Kidney glomerular epithelial cell (primary cell): Measurements from ENCODE around the gene ASPA.
"Not testable (repeated sequence)": the region's sequence is repeated elsewhere in the genome, so short reads cannot be mapped to it uniquely, and the experiment has no call there.

ENCODE experiments used
- DNase-seq: peaks from one replicate; lab custom pipeline; 2025; lab: John Stamatoyannopoulos, UW

ASPA gene

DNA sequence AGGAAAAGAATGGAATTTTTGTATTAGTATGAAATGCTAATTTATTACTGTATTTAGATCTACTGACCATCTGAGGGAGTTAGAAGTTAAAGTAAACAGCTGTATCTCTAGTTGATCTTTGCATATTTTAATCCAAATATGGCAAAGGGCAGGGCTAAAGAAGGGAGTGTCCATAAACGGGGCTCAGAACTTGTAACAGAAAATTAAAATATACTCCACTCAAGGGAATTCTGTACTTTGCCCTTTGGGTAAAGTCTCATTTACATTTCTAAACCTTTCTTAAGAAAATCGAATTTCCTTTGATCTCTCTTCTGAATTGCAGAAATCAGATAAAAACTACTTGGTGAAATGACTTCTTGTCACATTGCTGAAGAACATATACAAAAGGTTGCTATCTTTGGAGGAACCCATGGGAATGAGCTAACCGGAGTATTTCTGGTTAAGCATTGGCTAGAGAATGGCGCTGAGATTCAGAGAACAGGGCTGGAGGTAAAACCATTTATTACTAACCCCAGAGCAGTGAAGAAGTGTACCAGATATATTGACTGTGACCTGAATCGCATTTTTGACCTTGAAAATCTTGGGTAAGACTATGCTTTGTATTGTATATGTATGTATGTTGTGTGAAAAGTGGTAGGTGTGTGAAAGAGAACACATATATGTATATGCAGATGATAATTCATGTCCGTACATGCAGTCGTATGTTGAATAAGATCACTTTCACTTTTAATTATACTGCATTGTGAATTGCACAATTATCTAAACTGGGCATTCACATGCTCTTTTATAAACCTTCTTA lies at the start of gene ASPA:
Gene ASPA (plus strand): TSS at position 186 of the 799 bp plus-strand sequence. CDS start 163 bp downstream, at position 349.
- no peak for DNase-seq

DNA sequence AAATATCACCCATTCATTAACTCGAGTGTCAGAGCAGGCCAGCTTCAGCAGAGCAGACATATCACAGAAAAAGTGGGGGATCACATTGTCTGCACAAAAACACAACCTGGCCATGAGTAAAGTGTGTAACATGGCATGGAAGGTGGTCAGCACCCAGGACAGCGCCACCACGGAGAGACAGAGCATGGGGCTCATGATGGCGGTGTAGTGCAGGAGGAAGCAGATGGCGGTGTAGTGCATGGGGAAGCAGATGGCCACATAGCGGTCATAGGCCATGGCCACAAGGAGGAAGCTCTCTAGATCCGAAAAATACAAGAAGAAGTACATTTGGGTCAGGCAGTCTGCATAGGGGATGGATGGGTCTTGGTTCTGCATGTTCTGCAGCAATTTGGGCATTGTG lies 42.6 kb upstream of the ASPA start:
- not testable (repeated sequence) for DNase-seq

DNA sequence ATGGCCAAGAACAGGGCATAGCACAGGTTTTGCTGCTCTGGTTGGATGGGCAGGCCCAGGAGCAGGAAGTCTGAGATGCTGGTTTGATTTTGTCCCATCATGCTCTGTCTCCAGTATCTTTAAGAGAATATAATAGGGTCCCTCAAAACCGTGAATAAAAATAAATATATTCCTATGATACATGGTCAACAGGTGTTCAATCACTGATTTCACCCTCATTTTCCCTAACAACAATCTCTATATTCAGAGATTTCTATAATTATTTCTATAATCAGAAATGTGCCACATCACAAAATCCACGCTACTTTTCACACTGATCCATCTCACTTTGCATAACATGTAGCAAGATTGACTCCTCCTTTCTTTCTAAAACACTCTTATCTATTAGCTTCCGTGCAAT lies 42.1 kb upstream of the ASPA start, which contains the start of gene OR1E2:
Gene OR1E2 (minus strand): TSS at position 101 of the 400 bp plus-strand sequence. CDS start 0 bp downstream, at position 101.
- no peak for DNase-seq

DNA sequence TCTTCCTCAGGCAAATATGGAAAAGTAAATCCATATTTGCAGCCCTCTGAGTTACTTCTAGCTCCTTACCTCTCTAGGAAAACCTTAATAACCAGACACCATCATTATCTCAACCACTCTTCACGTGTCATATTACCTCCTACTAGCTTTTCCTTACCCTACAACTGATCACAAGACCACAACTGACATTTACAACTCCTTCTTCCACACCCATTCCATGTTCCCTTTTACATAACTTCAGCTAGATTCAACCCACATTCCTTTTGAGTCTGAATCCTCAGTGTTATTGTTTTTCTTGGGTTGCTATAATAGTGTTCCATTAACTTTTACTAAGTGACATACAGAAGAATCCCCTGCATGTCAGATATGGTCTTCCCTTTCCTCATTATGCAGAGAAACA lies 37.4 kb upstream of the ASPA start:
- DNase-seq: no peak

DNA sequence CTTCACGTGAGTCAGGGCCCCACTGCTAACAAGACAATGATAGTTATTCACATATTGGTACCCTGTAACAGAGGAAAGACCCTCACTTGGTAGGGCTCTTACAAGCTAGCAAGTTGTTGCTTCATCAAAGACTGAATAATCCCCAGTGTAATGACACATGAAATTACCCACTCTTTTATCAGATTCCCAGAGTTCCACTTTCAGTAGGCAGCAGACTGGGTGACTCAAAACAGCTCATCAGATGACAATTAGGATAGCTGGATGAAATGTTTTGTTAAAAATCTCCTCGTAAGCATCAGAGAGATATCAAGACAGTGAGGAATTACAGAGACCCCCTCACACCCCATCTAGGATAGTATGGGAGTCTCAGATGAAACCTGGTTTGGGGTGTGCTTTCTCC lies 35.3 kb upstream of the ASPA start:
- DNase-seq: no peak

DNA sequence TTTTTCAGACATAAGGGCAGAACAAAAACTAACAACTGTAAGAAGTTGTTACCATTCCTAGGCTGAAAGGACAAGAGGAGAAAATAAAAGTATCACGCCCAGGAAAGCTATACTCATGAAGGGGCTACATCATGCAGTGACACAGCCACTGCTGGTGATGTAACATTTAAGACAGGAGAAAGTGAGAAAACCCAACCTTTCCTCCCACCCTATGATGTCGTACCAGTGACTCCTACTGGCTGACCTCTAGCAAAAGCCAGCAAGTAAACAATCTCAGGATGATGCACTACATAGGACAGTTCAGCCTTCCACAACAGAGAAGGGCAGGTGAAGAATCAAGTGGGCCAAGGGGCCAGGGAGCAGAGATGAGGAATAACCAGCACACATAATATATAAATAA lies 28.2 kb upstream of the ASPA start:
- no peak for DNase-seq

DNA sequence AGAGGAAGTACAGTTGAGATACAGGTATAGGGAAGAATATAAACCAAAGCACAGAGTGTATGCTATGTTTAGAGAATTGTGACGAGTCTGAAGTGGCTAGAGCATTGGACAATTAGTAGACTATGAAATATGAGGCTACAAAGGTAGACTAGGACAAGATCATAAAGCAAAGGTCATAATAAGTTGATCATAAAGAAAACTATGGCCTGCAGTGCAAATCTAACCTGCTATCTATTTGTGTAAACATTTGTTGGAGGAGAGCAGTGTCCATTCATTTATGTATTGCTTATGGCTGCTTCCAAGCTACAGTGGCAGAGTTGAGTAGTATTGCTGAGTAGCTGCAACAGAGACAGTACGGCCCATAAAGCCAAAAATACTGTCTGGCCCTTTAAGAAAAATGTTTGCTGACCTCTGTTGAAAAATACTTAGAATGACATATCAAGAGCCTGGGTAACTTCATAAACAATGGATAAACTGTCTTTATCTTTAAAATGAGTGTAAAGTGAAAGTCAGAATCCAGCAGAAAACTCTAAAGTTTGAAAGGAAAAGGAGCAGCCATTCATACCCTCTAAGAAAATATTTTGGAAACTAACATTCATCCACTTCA lies 27.6 kb upstream of the ASPA start:
- DNase-seq: no peak

DNA sequence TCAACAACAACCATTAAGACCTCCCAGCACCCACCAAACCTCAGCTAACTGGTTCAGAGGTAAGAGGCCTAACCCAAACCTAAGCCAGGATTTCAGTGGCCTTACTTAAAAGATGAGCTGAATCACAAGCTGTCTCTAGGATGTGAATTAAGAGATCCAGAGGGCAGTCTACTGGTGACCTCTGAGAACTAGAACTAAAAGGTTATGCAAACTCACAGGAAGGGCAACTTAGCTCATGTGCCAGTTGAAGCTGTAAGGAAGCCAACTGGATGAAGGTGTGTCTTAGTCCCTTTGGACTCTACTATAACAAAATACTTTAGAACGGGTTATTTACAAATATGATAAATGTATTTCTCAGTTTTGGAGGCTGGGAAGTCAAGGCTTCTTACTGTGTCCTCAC lies 9.4 kb upstream of the ASPA start:
- DNase-seq: not testable (repeated sequence)

DNA sequence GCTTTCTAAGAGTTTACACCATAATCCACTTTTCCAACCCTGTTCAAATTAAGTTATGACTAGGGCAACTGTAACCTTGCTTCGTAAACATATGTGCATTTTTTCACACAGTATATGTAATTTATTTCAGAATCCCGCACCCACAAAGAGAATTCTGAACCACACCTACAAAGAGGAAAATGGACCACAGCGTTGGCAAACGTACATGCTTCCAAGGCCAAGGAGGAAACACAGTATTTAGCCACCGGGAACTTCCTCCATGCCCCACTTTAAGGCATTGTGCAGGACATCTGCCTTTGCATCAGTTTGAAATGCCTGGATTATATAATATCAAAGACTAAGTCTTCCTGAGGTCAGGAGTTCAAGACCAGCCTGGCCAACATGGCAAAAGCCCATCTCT lies 6.3 kb upstream of the ASPA start:
- no peak for DNase-seq

DNA sequence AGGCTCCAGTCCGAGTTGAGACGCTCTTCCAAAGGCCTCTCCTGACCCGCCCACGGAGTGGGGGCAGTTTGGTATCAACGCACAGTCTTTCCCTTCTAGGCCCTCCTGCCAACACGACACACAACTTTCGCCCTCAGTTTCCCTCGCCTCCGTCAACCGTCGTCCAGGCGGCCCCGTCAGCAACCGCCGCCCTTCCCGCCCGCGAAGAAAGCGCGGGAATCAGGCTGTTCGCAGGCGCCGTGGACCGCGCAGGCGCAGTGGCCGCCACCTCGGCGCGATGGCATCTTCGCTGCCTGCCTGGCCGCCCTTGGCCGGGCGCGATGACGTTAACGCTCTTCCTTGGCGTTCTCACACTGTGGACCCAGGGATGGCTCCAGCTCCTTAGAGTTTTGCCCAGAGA lies 4.2 kb upstream of the ASPA start, which contains the start of gene SPATA22:
Gene SPATA22 (minus strand): TSS at position 221 of the 400 bp plus-strand sequence. CDS start 2,494 bp downstream, outside the sequence.
- no peak for DNase-seq

DNA sequence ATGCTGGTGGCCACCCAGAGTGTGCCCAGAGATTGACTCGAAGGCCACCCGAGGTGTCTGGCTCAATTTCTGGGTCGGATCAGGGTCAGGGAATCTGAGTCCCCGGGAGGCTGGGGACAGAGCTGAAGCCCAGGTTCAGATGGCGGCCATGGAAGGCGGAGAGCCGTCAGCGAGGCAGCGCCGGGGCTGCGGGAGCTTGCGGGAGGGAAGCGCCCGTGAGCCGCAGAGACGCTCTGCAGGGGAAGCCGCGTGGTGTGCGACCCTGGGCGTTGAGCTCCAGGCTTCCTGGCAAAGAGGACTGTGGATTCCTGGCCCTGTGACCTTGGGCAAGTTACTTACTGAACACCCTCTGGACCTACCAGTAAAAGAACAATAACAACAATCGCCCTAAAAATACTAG lies 3.7 kb upstream of the ASPA start:
- no peak for DNase-seq

DNA sequence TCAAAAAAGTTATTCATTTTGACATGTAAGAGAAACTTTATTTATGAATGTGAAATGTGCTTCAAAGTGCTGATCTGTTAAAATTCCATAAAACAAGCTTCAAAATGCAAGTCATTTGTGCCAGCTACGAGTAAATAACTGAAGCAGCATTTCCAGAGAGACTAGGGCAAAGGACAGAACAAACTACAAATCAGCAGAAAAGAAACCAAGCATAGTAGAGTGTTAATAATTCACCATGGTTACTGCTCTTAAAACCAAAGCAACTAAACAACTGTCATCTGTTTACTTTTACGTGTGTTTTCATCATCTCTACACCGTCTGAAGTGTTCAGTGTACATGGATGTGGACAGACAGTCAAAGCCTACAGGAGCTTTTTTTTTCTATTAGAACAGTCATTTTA lies 1.6 kb upstream of the ASPA start:
- DNase-seq: peak; percentile 25

DNA sequence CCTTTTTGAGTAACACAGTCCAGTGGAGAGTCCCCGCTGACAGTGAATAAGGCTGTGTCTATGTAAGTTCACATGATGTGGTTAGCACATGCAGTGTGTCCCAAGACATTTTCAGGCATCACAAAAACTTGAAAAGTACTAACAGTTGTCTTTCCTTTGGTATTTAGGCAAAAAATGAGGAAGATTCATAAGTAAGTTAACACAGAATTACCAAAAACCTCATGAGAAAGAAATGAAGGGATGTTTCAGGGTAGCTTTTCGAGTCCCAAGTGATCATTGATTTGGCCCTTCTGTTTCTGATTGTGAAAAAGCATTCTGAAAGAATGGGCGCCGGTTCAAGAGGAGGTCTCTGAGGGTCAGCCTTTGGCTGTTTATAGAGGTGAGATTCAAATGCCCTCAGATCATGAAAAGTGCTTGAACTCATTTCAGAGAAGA lies 529 bp upstream of the ASPA start:
- DNase-seq: no peak

DNA sequence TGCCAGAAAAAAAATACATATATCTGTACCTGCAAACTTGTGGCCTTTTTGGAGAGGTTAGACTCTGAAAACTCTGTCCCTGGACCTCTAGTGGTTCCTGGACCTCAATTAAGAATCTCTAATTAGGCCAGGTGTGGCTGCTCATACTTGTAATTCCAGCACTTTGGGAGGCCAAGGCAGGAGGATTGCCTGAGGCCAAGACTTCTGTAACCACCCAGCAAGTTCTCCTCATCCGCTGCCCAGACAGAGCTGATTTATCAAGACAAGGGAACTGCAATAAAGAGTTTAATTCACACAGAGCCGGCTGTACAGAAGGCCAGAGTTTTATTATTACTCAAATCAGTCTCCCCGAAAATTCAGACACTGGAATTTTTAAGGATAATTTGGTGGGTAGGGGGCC lies 4.2 kb downstream of the ASPA start:
- no peak for DNase-seq

DNA sequence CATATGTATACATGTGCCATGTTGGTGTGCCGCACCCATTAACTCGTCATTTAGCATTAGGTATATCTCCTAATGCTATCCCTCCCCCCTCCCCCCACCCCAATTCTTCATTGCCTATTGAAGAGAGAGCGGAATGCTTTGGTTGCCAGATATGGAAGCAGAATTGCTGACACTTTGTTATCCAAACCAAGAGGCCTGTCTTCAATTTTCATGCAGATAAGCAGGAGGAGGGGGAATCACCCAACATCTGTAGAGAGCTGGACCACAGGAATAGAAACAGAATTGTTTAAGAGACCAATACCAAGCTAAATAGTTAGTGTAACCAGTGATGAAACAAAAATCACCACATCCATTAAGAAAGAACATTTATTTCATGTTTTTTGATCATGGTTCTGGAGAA lies 7.1 kb downstream of the ASPA start:
- DNase-seq: no peak

DNA sequence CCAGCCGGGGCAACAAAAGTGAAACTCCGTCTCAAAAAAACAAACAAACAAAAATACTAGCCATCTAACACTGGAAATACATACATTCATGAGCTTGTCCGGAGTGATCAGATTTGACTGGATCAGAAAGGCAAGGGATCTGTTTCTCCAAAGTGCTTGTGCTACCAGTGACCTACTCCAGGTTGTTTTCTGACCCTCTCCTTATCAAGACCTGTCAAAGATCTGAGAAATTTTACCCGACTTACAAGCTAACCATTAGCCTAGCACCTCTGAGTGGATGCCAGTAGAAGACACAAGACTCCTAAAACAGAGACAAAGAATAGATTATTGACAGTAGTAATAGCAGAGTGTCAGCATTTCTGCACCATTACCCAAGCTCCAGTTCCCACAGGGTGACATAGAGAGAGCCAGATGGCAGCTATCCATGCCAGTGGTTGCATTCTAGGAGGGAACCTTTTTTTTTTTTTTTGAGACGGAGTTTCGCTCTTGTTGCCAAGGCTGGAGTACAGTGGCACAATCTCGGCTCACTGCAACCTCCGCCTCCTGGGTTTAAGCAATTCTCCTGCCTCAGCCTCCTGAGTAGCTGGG lies 9.8 kb downstream of the ASPA start:
- no peak for DNase-seq

DNA sequence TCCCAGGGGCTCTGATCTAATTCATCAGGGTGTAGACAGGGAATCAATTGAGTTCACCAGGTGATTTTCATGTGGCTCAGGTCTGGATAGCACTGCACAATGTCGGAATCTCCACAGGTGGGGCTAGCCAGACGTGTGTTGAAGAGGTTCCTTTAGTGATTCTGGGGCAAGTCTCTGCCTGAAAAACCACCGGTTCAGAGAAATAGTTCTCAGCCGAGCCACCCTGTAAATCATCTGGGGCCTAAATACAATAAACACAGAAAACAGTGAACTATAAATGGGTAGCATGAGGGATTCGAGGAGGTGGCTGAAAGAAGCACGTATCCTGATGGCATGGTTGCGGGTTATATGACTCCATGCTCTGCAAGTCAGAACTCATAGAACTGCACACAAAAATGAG lies 21.3 kb downstream of the ASPA start:
- no peak for DNase-seq

DNA sequence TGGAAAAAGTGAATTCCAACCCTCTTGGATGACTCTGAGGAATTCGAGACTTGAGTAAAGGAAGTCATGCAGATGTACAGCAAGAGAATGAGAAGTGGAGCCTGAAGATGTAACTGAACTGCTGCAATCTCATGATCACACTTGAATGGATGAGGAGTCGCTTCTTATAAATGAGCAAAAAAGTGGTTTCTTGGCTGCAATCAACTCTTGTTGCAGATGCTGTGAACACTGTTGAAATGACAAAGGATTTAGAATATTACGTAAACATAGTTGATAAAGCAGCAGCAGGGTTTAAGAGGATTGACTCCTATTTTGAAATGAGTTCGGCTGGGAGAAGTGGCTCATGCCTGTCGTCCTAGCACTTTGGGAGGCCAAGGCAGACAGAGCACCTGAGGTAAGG lies 25.5 kb downstream of the ASPA start:
- no peak for DNase-seq

DNA sequence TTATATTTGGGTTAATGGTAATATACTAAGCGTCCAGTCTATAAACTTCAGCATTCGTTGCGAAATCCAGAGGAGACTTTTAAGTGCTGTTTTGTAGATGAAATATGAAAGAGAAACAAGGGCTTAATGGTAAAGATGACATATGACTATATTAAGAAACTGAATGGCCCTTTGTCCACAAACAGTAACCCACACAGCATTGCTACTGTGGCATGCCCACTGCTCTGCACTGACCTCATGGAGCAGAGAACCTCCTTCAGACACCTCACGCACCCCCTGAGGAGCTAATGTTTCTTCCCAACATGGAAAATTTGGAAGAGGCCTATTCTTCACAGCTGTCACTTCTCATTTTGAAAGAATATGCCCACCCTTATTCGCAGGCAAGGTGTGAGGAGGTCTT lies 26.7 kb downstream of the ASPA start:
- DNase-seq: no peak

DNA sequence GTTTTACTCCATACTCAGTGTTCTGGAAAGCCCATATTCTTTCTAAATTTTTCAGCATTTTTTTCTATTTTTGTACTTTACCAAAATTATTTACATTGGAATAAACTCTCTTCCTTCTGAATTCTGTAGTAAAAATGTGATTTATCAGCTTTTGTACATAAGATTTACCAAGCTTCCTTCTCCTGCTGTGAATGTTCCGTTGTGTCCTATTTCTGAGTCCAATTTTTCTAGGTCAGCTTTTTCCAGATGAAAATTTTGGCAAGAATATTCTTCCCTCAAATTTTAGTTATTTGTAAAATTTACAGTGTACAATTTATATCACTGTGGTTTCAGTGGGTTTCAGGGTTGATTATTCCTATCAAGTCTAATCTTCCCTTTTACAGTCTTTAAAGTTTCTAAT lies 27.5 kb downstream of the ASPA start:
- no peak for DNase-seq

DNA sequence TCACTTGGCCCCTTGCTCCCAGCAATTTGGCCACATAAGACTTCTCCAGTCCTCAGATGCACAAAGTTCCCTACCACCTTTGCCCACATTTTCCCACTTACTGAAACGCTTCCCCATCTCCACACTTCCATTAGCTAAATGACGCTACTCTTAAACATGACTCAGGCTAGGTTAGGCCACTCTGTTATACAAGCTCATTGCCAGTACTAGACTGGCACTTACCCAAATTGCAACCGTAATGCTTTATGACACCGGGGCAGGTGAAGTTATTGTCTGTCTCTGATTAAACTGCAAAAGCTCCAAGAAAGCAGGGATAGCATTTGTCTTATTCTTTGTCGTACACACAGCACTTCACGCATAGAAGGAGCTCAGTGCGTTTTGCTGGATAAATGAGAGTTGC lies 29.2 kb downstream of the ASPA start:
- no peak for DNase-seq

DNA sequence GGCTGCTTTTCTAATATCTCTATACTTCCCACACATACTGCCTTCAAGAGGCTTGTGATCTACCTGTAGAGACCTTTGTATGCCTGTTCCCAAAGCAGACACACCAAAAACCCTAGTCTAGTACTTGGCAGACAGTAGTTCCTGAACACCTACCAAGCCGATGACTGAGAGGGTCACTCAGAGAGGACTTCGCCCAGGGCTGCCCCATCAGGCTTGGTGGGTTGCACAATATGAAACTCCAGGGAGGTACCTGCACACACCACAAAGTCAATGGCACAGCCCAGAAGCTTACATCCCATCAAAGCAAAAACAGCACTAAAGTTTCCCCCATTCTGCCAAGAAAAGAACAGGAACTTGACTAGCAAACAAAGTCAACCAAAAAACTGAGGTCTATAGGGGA lies 30.3 kb downstream of the ASPA start:
- DNase-seq: no peak

DNA sequence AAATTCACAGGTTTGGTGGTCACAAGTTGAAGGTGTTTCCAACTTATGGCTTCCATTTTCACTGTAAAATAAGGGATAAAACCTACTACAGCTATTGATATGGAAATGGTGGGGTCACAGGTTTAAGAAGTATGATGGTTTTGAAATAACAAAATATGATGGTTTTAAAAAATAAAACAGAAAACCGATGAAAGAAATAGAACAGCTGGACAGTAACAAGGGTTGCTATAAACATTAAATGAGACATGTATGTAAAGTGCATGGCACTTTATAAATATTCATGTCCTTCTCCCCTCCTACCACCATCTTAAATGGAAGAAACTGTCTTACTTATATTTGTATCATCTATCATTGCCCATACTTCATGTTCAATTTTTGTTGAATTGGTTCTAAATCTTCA lies 31.3 kb downstream of the ASPA start:
- DNase-seq: no peak
